Measurements from ENCODE around the gene DSPP. TPM values are rescaled to one million over a fixed set of nuclear protein-coding genes. Genes with fewer than 3 reads are reported as not detected.

Gene DSPP
- total RNA-seq, 4 donors from 2014 or later = not detected

DNA sequence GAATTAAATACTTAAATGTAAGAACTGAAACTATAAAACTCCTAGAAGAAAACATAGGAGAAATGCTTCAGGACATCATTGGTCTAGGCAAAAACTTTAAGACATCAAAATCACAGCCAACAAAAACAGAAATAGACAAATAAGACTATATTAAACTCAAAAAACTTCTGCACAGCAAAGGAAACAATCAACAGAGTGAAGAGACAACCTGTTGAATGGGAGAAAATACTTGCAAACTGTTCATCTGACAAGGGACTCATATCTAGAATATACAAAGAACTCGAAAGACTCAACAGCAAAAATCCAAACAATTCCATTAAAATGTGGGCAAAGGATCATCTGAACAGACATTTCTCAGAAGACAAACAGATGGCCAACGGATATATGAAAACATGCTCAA, 16.2 kb upstream of the DSPP start:
- TF ChIP-seq, protein P1, sequence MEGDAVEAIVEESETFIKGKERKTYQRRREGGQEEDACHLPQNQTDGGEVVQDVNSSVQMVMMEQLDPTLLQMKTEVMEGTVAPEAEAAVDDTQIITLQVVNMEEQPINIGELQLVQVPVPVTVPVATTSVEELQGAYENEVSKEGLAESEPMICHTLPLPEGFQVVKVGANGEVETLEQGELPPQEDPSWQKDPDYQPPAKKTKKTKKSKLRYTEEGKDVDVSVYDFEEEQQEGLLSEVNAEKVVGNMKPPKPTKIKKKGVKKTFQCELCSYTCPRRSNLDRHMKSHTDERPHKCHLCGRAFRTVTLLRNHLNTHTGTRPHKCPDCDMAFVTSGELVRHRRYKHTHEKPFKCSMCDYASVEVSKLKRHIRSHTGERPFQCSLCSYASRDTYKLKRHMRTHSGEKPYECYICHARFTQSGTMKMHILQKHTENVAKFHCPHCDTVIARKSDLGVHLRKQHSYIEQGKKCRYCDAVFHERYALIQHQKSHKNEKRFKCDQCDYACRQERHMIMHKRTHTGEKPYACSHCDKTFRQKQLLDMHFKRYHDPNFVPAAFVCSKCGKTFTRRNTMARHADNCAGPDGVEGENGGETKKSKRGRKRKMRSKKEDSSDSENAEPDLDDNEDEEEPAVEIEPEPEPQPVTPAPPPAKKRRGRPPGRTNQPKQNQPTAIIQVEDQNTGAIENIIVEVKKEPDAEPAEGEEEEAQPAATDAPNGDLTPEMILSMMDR (IDR thresholded peaks at IDR 0.05; ENCODE audit: low read depth) = no peak

- TF ChIP-seq, protein P1 (IDR thresholded peaks at IDR 0.05; ENCODE audit: low read depth) = no peak
Measured at GRCh38 chr4:87601361-87601760, 7.0 kb upstream of the DSPP start.

DNA sequence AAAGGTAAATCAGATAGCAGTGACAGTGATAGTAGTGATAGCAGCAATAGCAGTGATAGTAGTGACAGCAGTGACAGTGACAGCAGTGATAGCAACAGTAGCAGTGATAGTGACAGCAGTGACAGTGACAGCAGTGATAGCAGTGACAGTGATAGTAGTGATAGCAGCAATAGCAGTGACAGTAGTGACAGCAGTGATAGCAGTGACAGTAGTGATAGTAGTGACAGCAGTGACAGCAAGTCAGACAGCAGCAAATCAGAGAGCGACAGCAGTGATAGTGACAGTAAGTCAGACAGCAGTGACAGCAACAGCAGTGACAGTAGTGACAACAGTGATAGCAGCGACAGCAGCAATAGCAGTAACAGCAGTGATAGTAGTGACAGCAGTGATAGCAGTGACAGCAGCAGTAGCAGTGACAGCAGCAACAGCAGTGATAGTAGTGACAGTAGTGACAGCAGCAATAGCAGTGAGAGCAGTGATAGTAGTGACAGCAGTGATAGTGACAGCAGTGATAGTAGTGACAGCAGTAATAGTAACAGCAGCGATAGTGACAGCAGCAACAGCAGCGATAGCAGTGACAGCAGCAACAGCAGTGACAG, 6.1 kb downstream of the DSPP start:
- TF ChIP-seq, protein P1 (IDR thresholded peaks at IDR 0.05; ENCODE audit: low read depth) = no peak

DNA sequence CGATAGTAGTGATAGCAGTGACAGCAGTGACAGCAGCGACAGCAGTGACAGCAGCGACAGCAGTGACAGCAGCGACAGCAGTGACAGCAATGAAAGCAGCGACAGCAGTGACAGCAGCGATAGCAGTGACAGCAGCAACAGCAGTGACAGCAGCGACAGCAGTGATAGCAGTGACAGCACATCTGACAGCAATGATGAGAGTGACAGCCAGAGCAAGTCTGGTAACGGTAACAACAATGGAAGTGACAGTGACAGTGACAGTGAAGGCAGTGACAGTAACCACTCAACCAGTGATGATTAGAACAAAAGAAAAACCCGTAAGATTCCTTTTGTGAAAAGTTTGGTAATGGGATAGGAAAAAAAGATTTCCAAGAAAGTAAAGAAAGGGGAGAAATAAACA, 7.9 kb downstream of the DSPP start:
- TF ChIP-seq, protein P1 (IDR thresholded peaks at IDR 0.05; ENCODE audit: low read depth) = no peak

GRCh38 chr4:87620086-87620485, 11.8 kb downstream of the DSPP start:
- TF ChIP-seq, protein P1 (IDR thresholded peaks at IDR 0.05; ENCODE audit: low read depth) = no peak

GRCh38 chr4:87620491-87620890, 12.2 kb downstream of the DSPP start:
- TF ChIP-seq, protein P1 (IDR thresholded peaks at IDR 0.05; ENCODE audit: low read depth) = no peak

DNA sequence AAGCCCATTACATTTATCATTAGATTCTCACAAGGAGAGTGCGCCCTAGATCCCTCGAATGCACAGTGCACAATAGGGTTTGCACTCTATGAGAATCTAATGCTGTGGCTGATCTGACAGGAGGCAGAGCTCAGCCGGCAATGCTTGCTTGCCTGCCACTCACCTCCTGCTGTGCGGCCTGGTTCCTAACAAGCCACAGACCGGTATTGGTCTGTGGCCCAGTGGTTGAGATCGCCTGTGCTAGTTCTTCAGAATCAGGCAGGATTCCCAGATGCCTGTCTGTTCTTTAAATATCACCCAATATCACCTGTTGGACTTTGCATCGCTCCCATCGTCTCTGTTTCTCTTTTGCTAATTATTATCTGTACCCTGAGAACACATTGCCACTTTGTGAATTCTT, 14.0 kb downstream of the DSPP start:
- TF ChIP-seq, protein P1 (IDR thresholded peaks at IDR 0.05; ENCODE audit: low read depth) = no peak
